Measurements from ENCODE around the gene TBC1D9B. TPM values are rescaled to one million over a fixed set of nuclear protein-coding genes. Genes with fewer than 3 reads are reported as not detected.

The TBC1D9B gene
- total and polyA plus RNA-seq, 2 of the 13 experiments (the other 11 are each of a cell fraction or from before 2014, with no cell fraction given), result 35.0 to 50.0 TPM

DNA sequence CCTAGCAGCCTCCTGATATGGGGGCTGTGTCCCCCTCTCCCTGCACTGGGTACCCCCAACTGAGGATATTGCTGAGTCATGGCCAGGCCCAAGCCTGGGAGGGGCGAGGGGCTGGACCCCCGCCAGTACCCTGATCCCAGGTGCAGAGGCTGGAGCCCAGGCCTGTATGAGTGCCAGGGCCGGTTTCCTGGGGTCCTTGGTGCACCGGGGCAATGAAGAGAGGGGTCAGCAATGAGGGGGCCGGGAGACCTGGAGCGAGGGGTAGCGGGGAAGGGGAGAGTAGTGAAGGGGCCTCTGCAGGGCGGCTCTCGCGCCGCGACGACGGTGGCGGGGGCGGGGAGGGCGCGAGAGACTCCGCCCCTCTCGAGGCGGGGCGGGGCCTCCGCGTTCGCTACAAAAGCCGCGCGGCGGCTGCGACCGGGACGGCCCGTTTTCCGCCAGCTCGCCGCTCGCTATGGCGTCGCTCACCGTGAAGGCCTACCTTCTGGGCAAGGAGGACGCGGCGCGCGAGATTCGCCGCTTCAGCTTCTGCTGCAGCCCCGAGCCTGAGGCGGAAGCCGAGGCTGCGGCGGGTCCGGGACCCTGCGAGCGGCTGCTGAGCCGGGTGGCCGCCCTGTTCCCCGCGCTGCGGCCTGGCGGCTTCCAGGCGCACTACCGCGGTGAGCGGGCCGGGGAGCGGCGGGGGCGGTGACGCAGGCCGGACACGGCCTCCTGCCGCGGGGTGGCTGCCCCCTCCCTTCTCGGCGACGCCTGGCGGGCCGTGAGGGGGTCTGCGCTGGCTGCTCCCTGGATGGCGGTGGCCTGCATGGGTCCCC, 87.0 kb downstream of the TBC1D9B start, which contains the start of gene SQSTM1 (continued):
- TF ChIP-seq, protein P1, sequence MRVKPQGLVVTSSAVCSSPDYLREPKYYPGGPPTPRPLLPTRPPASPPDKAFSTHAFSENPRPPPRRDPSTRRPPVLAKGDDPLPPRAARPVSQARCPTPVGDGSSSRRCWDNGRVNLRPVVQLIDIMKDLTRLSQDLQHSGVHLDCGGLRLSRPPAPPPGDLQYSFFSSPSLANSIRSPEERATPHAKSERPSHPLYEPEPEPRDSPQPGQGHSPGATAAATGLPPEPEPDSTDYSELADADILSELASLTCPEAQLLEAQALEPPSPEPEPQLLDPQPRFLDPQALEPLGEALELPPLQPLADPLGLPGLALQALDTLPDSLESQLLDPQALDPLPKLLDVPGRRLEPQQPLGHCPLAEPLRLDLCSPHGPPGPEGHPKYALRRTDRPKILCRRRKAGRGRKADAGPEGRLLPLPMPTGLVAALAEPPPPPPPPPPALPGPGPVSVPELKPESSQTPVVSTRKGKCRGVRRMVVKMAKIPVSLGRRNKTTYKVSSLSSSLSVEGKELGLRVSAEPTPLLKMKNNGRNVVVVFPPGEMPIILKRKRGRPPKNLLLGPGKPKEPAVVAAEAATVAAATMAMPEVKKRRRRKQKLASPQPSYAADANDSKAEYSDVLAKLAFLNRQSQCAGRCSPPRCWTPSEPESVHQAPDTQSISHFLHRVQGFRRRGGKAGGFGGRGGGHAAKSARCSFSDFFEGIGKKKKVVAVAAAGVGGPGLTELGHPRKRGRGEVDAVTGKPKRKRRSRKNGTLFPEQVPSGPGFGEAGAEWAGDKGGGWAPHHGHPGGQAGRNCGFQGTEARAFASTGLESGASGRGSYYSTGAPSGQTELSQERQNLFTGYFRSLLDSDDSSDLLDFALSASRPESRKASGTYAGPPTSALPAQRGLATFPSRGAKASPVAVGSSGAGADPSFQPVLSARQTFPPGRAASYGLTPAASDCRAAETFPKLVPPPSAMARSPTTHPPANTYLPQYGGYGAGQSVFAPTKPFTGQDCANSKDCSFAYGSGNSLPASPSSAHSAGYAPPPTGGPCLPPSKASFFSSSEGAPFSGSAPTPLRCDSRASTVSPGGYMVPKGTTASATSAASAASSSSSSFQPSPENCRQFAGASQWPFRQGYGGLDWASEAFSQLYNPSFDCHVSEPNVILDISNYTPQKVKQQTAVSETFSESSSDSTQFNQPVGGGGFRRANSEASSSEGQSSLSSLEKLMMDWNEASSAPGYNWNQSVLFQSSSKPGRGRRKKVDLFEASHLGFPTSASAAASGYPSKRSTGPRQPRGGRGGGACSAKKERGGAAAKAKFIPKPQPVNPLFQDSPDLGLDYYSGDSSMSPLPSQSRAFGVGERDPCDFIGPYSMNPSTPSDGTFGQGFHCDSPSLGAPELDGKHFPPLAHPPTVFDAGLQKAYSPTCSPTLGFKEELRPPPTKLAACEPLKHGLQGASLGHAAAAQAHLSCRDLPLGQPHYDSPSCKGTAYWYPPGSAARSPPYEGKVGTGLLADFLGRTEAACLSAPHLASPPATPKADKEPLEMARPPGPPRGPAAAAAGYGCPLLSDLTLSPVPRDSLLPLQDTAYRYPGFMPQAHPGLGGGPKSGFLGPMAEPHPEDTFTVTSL (CRISPR knock-in tag; IDR thresholded peaks at IDR 0.05; ENCODE audit: borderline replicate concordance), result no peak
- TF ChIP-seq, protein P2, sequence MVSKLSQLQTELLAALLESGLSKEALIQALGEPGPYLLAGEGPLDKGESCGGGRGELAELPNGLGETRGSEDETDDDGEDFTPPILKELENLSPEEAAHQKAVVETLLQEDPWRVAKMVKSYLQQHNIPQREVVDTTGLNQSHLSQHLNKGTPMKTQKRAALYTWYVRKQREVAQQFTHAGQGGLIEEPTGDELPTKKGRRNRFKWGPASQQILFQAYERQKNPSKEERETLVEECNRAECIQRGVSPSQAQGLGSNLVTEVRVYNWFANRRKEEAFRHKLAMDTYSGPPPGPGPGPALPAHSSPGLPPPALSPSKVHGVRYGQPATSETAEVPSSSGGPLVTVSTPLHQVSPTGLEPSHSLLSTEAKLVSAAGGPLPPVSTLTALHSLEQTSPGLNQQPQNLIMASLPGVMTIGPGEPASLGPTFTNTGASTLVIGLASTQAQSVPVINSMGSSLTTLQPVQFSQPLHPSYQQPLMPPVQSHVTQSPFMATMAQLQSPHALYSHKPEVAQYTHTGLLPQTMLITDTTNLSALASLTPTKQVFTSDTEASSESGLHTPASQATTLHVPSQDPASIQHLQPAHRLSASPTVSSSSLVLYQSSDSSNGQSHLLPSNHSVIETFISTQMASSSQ (IDR thresholded peaks at IDR 0.05; ENCODE audit: low read depth), result 0 out of 2 replicates have a peak, but pooled peaks have one; percentile 2
- TF ChIP-seq, protein P2 (CRISPR knock-in tag; IDR thresholded peaks at IDR 0.05; ENCODE audit: borderline replicate concordance), result peak; percentile 58; the same call in 1 of the 2 replicates
- TF ChIP-seq SRY (CRISPR knock-in tag; IDR thresholded peaks at IDR 0.05) (peak; percentile 93), RARG (CRISPR knock-in tag; IDR thresholded peaks at IDR 0.05; ENCODE audit: low read depth) (no peak), ZNF713 (CRISPR knock-in tag; IDR thresholded peaks at IDR 0.05) (0 out of 2 replicates have a peak, but pooled peaks have one; percentile 49), ZNF720 (CRISPR knock-in tag; IDR thresholded peaks at IDR 0.05) (no peak), ZNF136 (CRISPR knock-in tag; IDR thresholded peaks at IDR 0.05; ENCODE audit: low read depth) (no peak), ZNF333 (CRISPR knock-in tag; IDR thresholded peaks at IDR 0.05; ENCODE audit: borderline replicate concordance) (peak; percentile 62; the same call in 1 of the 2 replicates), ZNF33B (CRISPR knock-in tag; IDR thresholded peaks at IDR 0.05) (0 out of 2 replicates have a peak, but pooled peaks have one; percentile 3)
- TF ChIP-seq, protein P3, sequence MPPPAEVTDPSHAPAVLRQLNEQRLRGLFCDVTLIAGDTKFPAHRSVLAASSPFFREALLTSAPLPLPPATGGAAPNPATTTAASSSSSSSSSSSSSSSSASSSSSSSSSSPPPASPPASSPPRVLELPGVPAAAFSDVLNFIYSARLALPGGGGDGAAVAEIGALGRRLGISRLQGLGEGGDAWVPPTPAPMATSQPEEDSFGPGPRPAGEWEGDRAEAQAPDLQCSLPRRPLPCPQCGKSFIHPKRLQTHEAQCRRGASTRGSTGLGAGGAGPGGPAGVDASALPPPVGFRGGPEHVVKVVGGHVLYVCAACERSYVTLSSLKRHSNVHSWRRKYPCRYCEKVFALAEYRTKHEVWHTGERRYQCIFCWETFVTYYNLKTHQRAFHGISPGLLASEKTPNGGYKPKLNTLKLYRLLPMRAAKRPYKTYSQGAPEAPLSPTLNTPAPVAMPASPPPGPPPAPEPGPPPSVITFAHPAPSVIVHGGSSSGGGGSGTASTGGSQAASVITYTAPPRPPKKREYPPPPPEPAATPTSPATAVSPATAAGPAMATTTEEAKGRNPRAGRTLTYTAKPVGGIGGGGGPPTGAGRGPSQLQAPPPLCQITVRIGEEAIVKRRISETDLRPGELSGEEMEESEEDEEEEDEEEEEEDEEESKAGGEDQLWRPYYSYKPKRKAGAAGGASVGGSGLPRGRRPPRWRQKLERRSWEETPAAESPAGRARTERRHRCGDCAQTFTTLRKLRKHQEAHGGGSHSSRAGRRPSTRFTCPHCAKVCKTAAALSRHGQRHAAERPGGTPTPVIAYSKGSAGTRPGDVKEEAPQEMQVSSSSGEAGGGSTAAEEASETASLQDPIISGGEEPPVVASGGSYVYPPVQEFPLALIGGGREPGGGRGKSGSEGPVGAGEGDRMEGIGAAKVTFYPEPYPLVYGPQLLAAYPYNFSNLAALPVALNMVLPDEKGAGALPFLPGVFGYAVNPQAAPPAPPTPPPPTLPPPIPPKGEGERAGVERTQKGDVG (CRISPR knock-in tag; IDR thresholded peaks at IDR 0.05; ENCODE audit: borderline replicate concordance), result peak; percentile 82; the same call in 1 of the 2 replicates
- TF ChIP-seq, protein P4, sequence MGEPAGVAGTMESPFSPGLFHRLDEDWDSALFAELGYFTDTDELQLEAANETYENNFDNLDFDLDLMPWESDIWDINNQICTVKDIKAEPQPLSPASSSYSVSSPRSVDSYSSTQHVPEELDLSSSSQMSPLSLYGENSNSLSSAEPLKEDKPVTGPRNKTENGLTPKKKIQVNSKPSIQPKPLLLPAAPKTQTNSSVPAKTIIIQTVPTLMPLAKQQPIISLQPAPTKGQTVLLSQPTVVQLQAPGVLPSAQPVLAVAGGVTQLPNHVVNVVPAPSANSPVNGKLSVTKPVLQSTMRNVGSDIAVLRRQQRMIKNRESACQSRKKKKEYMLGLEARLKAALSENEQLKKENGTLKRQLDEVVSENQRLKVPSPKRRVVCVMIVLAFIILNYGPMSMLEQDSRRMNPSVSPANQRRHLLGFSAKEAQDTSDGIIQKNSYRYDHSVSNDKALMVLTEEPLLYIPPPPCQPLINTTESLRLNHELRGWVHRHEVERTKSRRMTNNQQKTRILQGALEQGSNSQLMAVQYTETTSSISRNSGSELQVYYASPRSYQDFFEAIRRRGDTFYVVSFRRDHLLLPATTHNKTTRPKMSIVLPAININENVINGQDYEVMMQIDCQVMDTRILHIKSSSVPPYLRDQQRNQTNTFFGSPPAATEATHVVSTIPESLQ (CRISPR knock-in tag; conservative IDR thresholded peaks at IDR 0.05), result no peak

Data from HepG2 (cell line).